Kidney (tissue), 14 donors: Measurements from ENCODE around the gene KHDRBS2. TPM values are rescaled to one million over a fixed set of nuclear protein-coding genes. Genes with fewer than 3 reads are reported as not detected.
A peak's percentile ranks its signal among the peaks of the same experiment; 100 is the strongest.

ENCODE experiments used
- DNase-seq, 5 donors: peaks; one replicate each; pipeline ENCODE4 v3.0.0-alpha.2; 2013 to 2020
- FAIRE-seq: peaks from 2 replicates; lab custom pipeline; 2012; peaks lifted over from hg19 to GRCh38; lab: Jason Lieb, UNC
- H3K27ac ChIP-seq, 2 donors: one replicate each; pipeline ENCODE4 v1.7.0; 2013; ENCODE audit warnings: low read depth in 2 of 2, low read length in 2 of 2, inconsistent platforms in 1 of 2
- H3K27me3 ChIP-seq: one replicate; pipeline ENCODE4 v1.7.1; 2013; ENCODE audit warnings: low read length, inconsistent platforms; ENCODE audit not compliant: control insufficient read depth, insufficient read depth
- H3K36me3 ChIP-seq, 3 donors: one replicate each; pipeline versions ENCODE4 v1.7.0 to v1.7.1; 2013; ENCODE audit warnings: low read length in 3 of 3, control low read depth in 1 of 3, inconsistent platforms in 1 of 3; ENCODE audit not compliant: insufficient read depth in 3 of 3, control insufficient read depth in 2 of 3
- H3K4me1 ChIP-seq, 3 donors: one replicate each; pipeline versions ENCODE4 v1.7.0 to v1.7.1; 2013; ENCODE audit warnings: low read length in 3 of 3, inconsistent platforms in 1 of 3, low read depth in 1 of 3; ENCODE audit not compliant: control insufficient read depth in 2 of 3, insufficient read depth in 2 of 3
- H3K4me3 ChIP-seq, 3 donors: one replicate each; pipeline versions ENCODE4 v1.7.0 to v1.8.1; 2013; ENCODE audit warnings: low read length in 3 of 3, control low read depth in 1 of 3, inconsistent platforms in 1 of 3
- H3K9ac ChIP-seq, 3 donors: one replicate each; pipeline versions ENCODE4 v1.7.0 to v1.7.1; 2013; ENCODE audit warnings: low read length in 3 of 3, control low read depth in 1 of 3, inconsistent platforms in 1 of 3
- H3K9me3 ChIP-seq, 3 donors: one replicate each; pipeline versions ENCODE4 v1.7.0 to v1.7.1; 2013; ENCODE audit warnings: low read length in 3 of 3, control low read depth in 1 of 3, inconsistent platforms in 1 of 3; ENCODE audit not compliant: control insufficient read depth in 2 of 3, insufficient read depth in 1 of 3
- CTCF ChIP-seq: IDR thresholded peaks from 3 replicates; pipeline ENCODE4 v1.5.1; 2012; ENCODE audit warnings: mild to moderate bottlenecking, moderate library complexity, borderline replicate concordance; ENCODE audit not compliant: insufficient read depth; ENCODE audit errors: extremely low read depth
- intact Hi-C: fragments of 100-400 bp; cut with DNase I; formaldehyde crosslinking; loops from one replicate; pipeline ENCODE4 v1.11.1; 2022
- polyA plus RNA-seq: library from polyadenylated mRNA; stranded (reverse); fragments of 350-450 nt; fragmentation: Illumina TruSeq; extraction: RNeasy Lipid Tissue Mini Kit (QIAGEN cat#74804); gene quantifications from one replicate; pipeline ENCODE4 v1.2.3, GENCODE V29; 2014; ENCODE audit warnings: low read depth, low replicate concordance; ENCODE audit not compliant: insufficient read depth
- total RNA-seq: library from RNA; stranded (reverse); fragmentation: NEBNext Ultra II Directional; extraction: Animal tissue kit (Norgen Biotek cat#: 25700); gene quantifications from one replicate; pipeline ENCODE4 v1.2.1, GENCODE V29; 2021
- donor health status: control.
- donor health status: control.
- donor health status: control.
- donor health status: control.
- donor health status: control.
- donor health status: DM: yes; HTN: yes; CAD: no.
- donor health status: Normal renal cell carcinoma (clear cell type).

Gene KHDRBS2
- total and polyA plus RNA-seq, 2 donors from 2014 or later, result 0.76 TPM; not detected in 1

GRCh38 chr6:62103186-62103859 is 182.7 kb downstream of the KHDRBS2 start:
- no peak for TF ChIP-seq CTCF
- intact Hi-C loops, result no loop called here
- H3K27me3 ChIP-seq, result no peaks in the 10 kb centered on the region
- H3K36me3 ChIP-seq, result no peaks in the 10 kb centered on the region
- H3K9me3 ChIP-seq, result peaks cover 0 to 2% (median under 1%) of the 10 kb centered on the region in 3 donors
- H3K9ac ChIP-seq, result no peak overlapping the region
- no peak overlapping the region for H3K27ac ChIP-seq
- DNase-seq, result peak in 1 of 5 donors; percentile 56
- FAIRE-seq, result no peak
- no peaks in the 10 kb centered on the region for H3K4me1 ChIP-seq
- H3K4me3 ChIP-seq, result no peak overlapping the region

- intact Hi-C loops, result no loop called here
- TF ChIP-seq CTCF, result no peak
- DNase-seq (peak in 1 of 5 donors; percentile 57), FAIRE-seq (no peak)
- no peak overlapping the region for H3K9ac ChIP-seq
- no peak overlapping the region for H3K27ac ChIP-seq
- H3K4me1 ChIP-seq, result no peaks in the 10 kb centered on the region
- H3K27me3 ChIP-seq, result no peaks in the 10 kb centered on the region
- H3K9me3 ChIP-seq, result peaks cover 0 to 2% (median 2%) of the 10 kb centered on the region in 3 donors
- H3K4me3 ChIP-seq, result no peak overlapping the region
- no peaks in the 10 kb centered on the region for H3K36me3 ChIP-seq
These were observed 183.6 kb downstream of the KHDRBS2 start for GRCh38 chr6:62102387-62102786.

- Histone ChIP-seq H3K4me1 (no peaks in the 10 kb centered on the region), H3K4me3 (no peak overlapping the region), H3K9me3 (no peaks in the 10 kb centered on the region), H3K36me3 (no peaks in the 10 kb centered on the region), H3K9ac (no peak overlapping the region), H3K27ac (no peak overlapping the region), H3K27me3 (no peaks in the 10 kb centered on the region)
- intact Hi-C loops, result no loop called here
- FAIRE-seq (no peak), DNase-seq (no peak)
- no peak for TF ChIP-seq CTCF
These were observed 195.4 kb downstream of the KHDRBS2 start for GRCh38 chr6:62090442-62091229.
